ENCODE data around the gene SETD1A.

SETD1A gene

GRCh38 chr16:30956601-30957455 lies 726 bp upstream of the SETD1A start:
- DNase-seq: peak; percentile 77

GRCh38 chr16:30958175-30959079 lies 873 bp downstream of the SETD1A start:
- peak; percentile 79 for DNase-seq

DNA sequence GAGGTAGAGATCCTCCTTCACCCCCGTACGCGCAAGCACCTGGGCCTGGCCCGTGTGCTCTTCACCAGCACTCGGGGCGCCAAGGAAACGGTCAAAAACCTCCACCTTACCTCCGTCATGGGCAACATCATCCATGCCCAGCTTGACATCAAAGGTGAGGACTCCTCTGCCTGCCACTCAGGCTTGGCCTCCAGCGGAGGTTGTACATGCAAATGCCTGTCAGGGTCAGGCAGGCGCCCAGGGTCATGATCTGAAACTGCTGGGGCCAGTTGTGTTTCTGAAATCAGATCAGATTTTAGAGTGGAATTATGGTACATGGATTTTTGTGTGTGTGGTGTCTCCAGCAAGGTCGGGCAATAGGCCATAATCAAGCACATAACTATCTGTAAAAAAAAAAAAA lies 3.8 kb downstream of the SETD1A start:
- no peak for DNase-seq

GRCh38 chr16:30963925-30964511 lies 6.5 kb downstream of the SETD1A start:
- DNase-seq: no peak

- no peak for DNase-seq
Measured at GRCh38 chr16:30964574-30965226, 7.1 kb downstream of the SETD1A start.

DNA sequence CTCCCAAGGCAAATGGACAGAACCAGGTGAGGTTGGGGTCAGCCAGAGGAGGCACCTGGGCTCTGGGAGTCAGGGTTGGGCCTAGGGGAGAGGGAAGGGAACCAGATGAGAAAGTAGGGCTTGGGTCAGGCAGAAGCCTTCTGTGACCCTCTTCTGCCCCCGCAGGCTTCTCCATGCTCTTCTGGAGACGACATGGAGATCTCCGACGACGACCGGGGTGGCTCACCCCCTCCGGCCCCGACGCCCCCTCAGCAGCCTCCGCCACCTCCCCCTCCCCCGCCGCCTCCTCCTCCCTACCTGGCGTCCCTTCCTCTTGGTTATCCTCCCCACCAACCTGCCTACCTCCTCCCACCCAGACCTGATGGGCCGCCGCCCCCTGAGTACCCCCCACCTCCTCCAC lies 7.9 kb downstream of the SETD1A start:
- no peak for DNase-seq

DNA sequence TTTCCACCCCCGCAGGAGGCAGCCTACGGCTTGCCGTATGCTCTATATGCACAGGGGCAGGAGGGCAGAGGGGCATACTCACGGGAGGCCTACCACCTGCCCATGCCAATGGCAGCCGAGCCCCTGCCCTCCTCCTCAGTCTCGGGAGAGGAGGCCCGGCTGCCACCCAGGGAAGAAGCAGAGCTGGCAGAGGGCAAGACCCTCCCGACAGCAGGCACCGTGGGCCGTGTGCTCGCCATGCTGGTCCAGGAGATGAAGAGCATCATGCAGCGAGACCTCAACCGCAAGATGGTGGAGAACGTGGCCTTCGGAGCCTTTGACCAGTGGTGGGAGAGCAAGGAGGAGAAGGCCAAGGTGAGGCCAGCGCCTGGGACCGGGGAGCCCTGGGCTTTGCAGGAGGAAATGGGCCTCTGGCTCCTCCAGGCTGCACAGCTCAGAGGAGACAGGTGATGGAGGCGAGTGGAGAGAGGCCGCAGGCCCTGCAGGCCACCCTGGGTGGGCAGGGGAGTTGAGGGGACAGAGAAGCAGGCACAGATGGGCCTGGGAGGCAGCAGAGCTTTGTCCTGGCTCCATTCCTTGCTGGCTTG lies 8.6 kb downstream of the SETD1A start:
- no peak for DNase-seq

GRCh38 chr16:30967795-30968194 lies 10.2 kb downstream of the SETD1A start:
- DNase-seq: no peak

GRCh38 chr16:30969246-30969842 lies 11.8 kb downstream of the SETD1A start:
- DNase-seq: no peak

- DNase-seq: no peak
Measured at GRCh38 chr16:30971298-30971697, 13.7 kb downstream of the SETD1A start.

DNA sequence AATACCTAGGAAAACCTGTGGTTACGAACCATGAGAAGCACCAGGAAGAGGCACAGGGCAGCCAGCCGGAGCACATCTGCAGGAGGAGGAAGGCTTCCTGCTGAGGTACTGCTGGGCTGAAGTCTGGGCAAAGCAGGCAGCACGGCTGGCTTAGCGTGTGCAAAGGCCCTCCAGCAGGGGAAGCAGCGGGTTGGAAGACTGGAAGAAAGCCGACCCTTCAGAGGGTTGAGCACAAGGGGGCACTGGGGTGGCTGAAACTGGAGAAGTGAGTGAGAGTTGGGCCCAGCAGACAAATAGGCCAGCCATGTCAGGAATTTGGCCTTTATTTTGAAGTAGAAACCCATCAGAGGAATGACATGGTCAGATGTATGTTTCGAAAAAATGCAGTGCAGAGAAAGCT lies 15.3 kb downstream of the SETD1A start:
- no peak for DNase-seq

GRCh38 chr16:30974348-30974747 lies 16.8 kb downstream of the SETD1A start:
- no peak for DNase-seq

DNA sequence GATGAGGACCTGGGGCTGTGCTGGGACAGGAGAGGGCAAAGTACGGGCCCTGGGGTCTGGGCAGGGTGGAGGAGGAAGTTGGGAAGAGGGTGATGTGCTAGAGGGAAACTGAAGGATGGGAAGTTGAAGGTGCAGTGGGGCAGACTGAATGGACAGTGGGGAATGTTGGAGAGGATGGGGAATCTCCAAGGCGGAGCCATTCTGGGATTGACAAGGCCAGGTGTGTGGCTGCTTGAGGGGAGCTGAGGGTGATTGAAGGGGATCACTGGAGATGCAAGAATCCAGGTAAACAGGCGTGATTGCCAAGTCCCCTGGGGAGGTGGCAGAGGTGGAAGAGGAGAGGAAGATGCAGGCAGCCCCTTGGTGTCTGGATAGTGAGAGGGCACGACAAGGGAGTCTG lies 18.9 kb downstream of the SETD1A start:
- DNase-seq: no peak

DNA sequence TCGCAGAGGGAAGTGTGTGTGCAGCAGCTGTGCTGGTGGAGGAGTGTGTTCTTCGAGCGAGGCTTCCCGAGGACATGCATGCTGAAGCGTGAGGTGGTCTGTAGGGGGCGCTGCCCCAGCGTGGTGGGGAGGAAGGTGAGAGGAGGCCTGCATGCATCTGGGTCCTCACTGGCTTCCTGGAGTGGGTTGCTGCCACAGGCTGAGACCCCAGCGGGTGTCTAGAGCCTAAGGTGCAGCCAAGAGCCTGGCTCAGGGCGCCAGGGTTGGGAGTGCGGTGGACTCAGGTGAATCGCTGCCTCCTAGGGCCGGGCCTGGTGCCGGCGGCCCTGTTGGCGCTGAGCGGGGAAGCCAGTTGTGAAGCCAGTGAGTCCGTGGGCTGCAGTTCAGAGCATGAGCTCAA lies 19.9 kb downstream of the SETD1A start:
- DNase-seq: no peak

DNA sequence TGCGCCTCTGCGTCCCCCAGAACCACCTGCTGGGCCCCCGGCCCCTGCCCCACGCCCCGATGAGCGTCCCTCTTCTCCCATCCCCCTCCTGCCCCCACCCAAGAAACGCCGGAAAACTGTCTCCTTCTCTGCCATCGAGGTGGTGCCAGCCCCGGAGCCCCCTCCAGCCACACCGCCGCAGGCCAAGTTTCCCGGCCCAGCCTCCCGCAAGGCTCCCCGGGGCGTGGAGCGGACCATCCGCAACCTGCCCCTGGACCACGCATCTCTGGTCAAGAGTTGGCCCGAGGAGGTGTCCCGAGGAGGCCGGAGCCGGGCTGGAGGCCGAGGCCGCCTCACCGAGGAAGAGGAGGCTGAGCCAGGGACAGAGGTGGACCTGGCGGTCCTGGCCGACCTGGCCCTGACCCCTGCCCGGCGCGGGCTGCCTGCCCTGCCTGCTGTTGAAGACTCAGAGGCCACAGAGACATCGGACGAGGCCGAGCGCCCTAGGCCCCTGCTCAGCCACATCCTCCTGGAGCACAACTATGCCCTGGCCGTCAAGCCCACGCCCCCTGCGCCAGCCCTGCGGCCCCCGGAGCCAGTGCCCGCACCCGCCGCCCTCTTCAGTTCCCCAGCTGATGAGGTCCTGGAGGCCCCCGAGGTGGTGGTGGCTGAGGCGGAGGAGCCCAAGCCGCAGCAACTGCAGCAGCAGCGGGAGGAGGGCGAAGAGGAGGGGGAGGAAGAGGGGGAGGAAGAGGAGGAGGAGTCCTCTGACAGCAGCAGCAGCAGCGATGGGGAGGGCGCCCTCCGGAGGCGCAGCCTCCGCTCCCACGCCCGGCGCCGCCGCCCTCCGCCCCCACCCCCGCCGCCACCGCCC lies 21.8 kb downstream of the SETD1A start:
- no peak for DNase-seq

GRCh38 chr16:30980023-30980371 lies 22.4 kb downstream of the SETD1A start:
- no peak for DNase-seq

- no peak for DNase-seq
Measured at GRCh38 chr16:30980434-30980833, 22.9 kb downstream of the SETD1A start.

GRCh38 chr16:30980959-30981358 lies 23.4 kb downstream of the SETD1A start:
- DNase-seq: no peak

DNA sequence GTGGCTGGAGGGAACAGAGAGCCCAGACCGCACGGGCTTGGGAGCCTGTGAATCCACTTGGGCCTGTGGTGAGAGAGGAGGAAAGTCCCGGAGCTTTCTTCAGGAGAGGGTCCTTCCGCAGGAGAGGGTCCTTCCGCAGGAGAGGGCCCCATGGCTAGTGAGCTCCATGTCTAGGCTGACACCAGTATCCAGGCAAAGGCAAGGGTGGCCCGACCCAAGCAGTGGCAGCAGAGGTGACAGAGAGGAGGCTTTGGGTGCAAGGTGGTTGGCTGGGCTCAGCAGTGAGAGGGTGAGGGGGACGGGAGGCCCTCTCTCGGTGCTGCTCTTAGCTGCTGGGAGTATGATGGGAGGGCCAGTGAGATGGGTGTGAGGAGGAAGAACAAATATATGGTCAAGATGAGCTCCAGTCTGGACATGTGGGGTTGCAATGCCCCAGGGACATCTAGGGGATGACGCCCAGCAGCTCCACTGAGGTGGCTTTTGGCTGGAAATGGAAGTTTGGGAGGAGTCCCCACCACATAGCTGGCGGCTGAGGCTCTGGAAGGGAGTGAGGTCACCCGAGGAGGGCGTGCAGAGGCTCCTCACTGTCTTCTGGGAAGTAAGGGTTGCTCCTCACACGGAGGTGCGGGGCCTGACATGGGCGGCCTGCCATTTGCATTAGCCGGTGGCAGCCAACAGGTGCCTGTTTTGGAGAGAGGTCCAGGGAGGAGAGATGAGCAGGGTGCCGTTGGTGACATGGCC lies 25.2 kb downstream of the SETD1A start:
- no peak for DNase-seq

DNA sequence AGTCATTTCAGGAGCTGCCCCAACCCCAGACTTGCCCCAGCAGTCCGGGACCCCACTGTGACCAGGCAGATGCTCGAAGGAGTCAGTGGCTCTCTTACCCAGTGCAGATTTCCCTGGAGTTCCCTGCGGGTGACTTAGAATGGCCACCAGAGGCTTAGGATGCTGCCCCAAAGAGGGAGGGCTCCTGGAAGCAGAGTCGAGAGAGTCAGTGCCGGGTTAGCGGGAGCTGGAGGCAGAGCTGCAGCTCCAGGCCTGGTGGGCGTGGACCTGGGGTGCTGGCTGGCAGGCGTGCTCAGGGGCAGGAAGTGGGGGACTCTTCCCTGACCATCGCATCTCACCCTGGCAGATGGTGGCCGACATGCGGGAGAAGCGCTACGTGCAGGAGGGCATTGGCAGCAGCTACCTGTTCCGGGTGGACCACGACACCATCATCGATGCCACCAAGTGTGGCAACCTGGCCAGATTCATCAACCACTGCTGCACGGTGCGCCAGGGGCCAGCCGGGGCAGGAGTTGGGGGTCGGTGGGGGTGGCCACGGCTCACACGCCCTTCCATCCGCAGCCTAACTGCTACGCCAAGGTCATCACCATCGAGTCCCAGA lies 25.8 kb downstream of the SETD1A start:
- DNase-seq: no peak

Measured in effector CD8-positive, alpha-beta T cell (primary cell).